HPDE6-E6E7 (cell line): ENCODE measurements around the gene E2F8.

Experiments used
- DNase-seq: peaks from one replicate; pipeline ENCODE4 v3.0.0; 2011; ENCODE audit warnings: missing footprints; ENCODE audit errors: extremely low spot score

Gene E2F8

GRCh38 chr11:19225123-19225522 is 15.6 kb downstream of the E2F8 start:
- no peak for DNase-seq

GRCh38 chr11:19220903-19221724 is 19.6 kb downstream of the E2F8 start:
- no peak for DNase-seq

GRCh38 chr11:19218786-19219460 is 21.8 kb downstream of the E2F8 start:
- DNase-seq = no peak

GRCh38 chr11:19218216-19218615 is 22.5 kb downstream of the E2F8 start:
- no peak for DNase-seq

- peak; percentile 17 for DNase-seq
These were observed 23.9 kb downstream of the E2F8 start for GRCh38 chr11:19216709-19217374.

GRCh38 chr11:19216021-19216420 is 24.7 kb downstream of the E2F8 start:
- no peak for DNase-seq

- no peak for DNase-seq
These were observed 31.0 kb downstream of the E2F8 start for GRCh38 chr11:19209617-19210370.

- DNase-seq = no peak
These were observed 31.7 kb downstream of the E2F8 start for GRCh38 chr11:19208959-19209546.

GRCh38 chr11:19208181-19208580 is 32.6 kb downstream of the E2F8 start:
- no peak for DNase-seq

GRCh38 chr11:19204836-19205235 is 35.9 kb downstream of the E2F8 start:
- no peak for DNase-seq

GRCh38 chr11:19201737-19202605 is 38.8 kb downstream of the E2F8 start, which contains the start of gene CSRP3:
Gene CSRP3, minus strand, starts transcription at chr11:19201983. Its CDS starts 9,535 bp downstream, at chr11:19192448.
- DNase-seq = no peak

GRCh38 chr11:19200410-19201201 is 40.1 kb downstream of the E2F8 start:
- peak; percentile 63 for DNase-seq

GRCh38 chr11:19199771-19200170 is 41.0 kb downstream of the E2F8 start:
- DNase-seq = no peak

- DNase-seq = no peak
These were observed 41.7 kb downstream of the E2F8 start for GRCh38 chr11:19199048-19199447.

- no peak for DNase-seq
These were observed 44.3 kb downstream of the E2F8 start for GRCh38 chr11:19196432-19196831.

- DNase-seq = no peak
These were observed 46.0 kb downstream of the E2F8 start for GRCh38 chr11:19194620-19195308.

- DNase-seq = no peak
These were observed 46.8 kb downstream of the E2F8 start for GRCh38 chr11:19193916-19194315.

GRCh38 chr11:19191530-19192169 is 49.1 kb downstream of the E2F8 start:
- DNase-seq = no peak
